Neural cell (in vitro differentiated cells): ENCODE data around the gene HMGXB4. TPM values are rescaled to one million over a fixed set of nuclear protein-coding genes. Genes with fewer than 3 reads are reported as not detected.

Experiments
- H2AFZ ChIP-seq: fragments of 200-600, 300-800 bp; sonication (generic), shearing (Covaris generic); 2 replicates; pipeline ENCODE4 v1.6.0; 2014; ENCODE audit warnings: low read depth, mild to moderate bottlenecking, antibody characterized with exemption, low read length, moderate library complexity
- H3F3A ChIP-seq: fragments of 200-600 bp; shearing (Covaris generic); 2 replicates; pipeline ENCODE4 v1.6.1; 2016; ENCODE audit warnings: mild to moderate bottlenecking, moderate library complexity, mixed read lengths, antibody characterized with exemption, low read length; ENCODE audit not compliant: insufficient read depth, poor library complexity, severe bottlenecking
- H3K27ac ChIP-seq: fragments of 200-600, 300-800 bp; sonication (generic), shearing (Covaris generic); 2 replicates; pipeline ENCODE4 v1.5.1; 2014; ENCODE audit warnings: mild to moderate bottlenecking, low read length, moderate library complexity
- H3K27me3 ChIP-seq: fragments of 300-800, 200-600 bp; sonication (generic), shearing (Covaris generic); 2 replicates; pipeline ENCODE4 v1.6.0; 2014; ENCODE audit warnings: mild to moderate bottlenecking, low read depth, low read length, moderate library complexity; ENCODE audit not compliant: insufficient read depth
- H3K36me3 ChIP-seq: fragments of 300-800, 200-600 bp; sonication (generic), shearing (Covaris generic); 2 replicates; pipeline ENCODE4 v1.5.1; 2014; ENCODE audit warnings: mild to moderate bottlenecking, antibody characterized with exemption, low read length, moderate library complexity; ENCODE audit not compliant: insufficient read depth
- H3K4me2 ChIP-seq: fragments of 300-800, 200-600 bp; sonication (generic), shearing (Covaris generic); 2 replicates; pipeline ENCODE4 v1.6.0; 2014; ENCODE audit warnings: mild to moderate bottlenecking, low read length
- H3K4me3 ChIP-seq: fragments of 300-800, 200-600 bp; sonication (generic), shearing (Covaris generic); 2 replicates; pipeline ENCODE4 v1.5.1; 2014; ENCODE audit warnings: mild to moderate bottlenecking, low read length, moderate library complexity
- H3K79me2 ChIP-seq: fragments of 200-600 bp; shearing (Covaris generic); replicated peaks from 2 replicates; pipeline ENCODE4 v1.6.0; 2014; ENCODE audit warnings: mild to moderate bottlenecking, low read length, moderate library complexity; ENCODE audit not compliant: insufficient read depth
- H3K9ac ChIP-seq: fragments of 300-800, 200-600 bp; sonication (generic), shearing (Covaris generic); 2 replicates; pipeline ENCODE4 v1.6.1; 2016; ENCODE audit warnings: mild to moderate bottlenecking, low read length, mixed read lengths
- H3K9me2 ChIP-seq: fragments of 200-600 bp; shearing (Covaris generic); 2 replicates; pipeline ENCODE4 v1.6.1; 2016; ENCODE audit warnings: mild to moderate bottlenecking, low read length, mixed read lengths; ENCODE audit not compliant: insufficient read depth
- H3K9me3 ChIP-seq: fragments of 200-600, 300-800 bp; sonication (generic), shearing (Covaris generic); 2 replicates; pipeline ENCODE4 v1.6.1; 2016; ENCODE audit warnings: mild to moderate bottlenecking, mixed run types, low read length, moderate library complexity, mixed read lengths
- H4K20me1 ChIP-seq: fragments of 200-600 bp; shearing (Covaris generic); 2 replicates; pipeline ENCODE4 v1.6.1; 2016; ENCODE audit warnings: mild to moderate bottlenecking, mixed run types; ENCODE audit not compliant: insufficient read depth
- EP300 ChIP-seq: fragments of 450-650 bp; conservative IDR thresholded peaks from 2 replicates; pipeline ENCODE4 v1.6.1; 2014; ENCODE audit warnings: antibody characterized with exemption, mild to moderate bottlenecking, moderate library complexity; ENCODE audit not compliant: poor library complexity, severe bottlenecking
- POLR2AphosphoS5 ChIP-seq: IDR thresholded peaks from 2 replicates; pipeline ENCODE4 v1.6.1; 2012
- REST ChIP-seq: IDR thresholded peaks from 2 replicates; pipeline ENCODE4 v1.6.1; 2012; ENCODE audit warnings: borderline replicate concordance
- SMC3 ChIP-seq: fragments of 450-650 bp; conservative IDR thresholded peaks from 2 replicates; pipeline ENCODE4 v1.6.1; 2014; ENCODE audit warnings: antibody characterized with exemption, mild to moderate bottlenecking, moderate library complexity; ENCODE audit not compliant: poor library complexity
- TAF1 ChIP-seq: IDR thresholded peaks from 2 replicates; pipeline ENCODE4 v1.6.1; 2012; ENCODE audit warnings: low read depth
- polyA plus RNA-seq: library from polyadenylated mRNA; depleted of rRNA; stranded (reverse); fragments of >200 nt; gene quantifications from 2 replicates; pipeline ENCODE4 v1.2.3, GENCODE V29; 2014
- TF ChIP-seq, protein P1 (sequence below): fragments of 450-650 bp; IDR thresholded peaks from 2 replicates; pipeline ENCODE4 v1.5.1; 2014; ENCODE audit warnings: antibody characterized with exemption, mild to moderate bottlenecking, moderate library complexity; ENCODE audit not compliant: poor library complexity, severe bottlenecking

The HMGXB4 gene
- polyA plus RNA-seq, 1 donor from 2014 or later: 20.0 TPM

GRCh38 chr22:35342390-35342789 is 85.1 kb downstream of the HMGXB4 start (continued):
- no peak for TF ChIP-seq REST
- TF ChIP-seq EP300: no peak
- TF ChIP-seq POLR2AphosphoS5: no peak

GRCh38 chr22:35343664-35344550 is 86.6 kb downstream of the HMGXB4 start:
- Histone ChIP-seq H3K36me3 (no peaks in the 10 kb centered on the region), H4K20me1 (no peaks in the 10 kb centered on the region), H3K9ac (no peak overlapping the region), H3K27me3 (no peaks in the 10 kb centered on the region), H3K4me2 (no peak overlapping the region), H3K79me2 (no peaks in the 10 kb centered on the region), H2AFZ (no peak overlapping the region), H3K4me3 (no peak overlapping the region), H3F3A (no peaks in the 10 kb centered on the region), H3K27ac (no peak overlapping the region), H3K9me3 (no peaks in the 10 kb centered on the region), H3K9me2 (no peaks in the 10 kb centered on the region)
- TF ChIP-seq SMC3 (no peak), REST (no peak), TAF1 (no peak), POLR2AphosphoS5 (no peak)
- TF ChIP-seq, protein P1, sequence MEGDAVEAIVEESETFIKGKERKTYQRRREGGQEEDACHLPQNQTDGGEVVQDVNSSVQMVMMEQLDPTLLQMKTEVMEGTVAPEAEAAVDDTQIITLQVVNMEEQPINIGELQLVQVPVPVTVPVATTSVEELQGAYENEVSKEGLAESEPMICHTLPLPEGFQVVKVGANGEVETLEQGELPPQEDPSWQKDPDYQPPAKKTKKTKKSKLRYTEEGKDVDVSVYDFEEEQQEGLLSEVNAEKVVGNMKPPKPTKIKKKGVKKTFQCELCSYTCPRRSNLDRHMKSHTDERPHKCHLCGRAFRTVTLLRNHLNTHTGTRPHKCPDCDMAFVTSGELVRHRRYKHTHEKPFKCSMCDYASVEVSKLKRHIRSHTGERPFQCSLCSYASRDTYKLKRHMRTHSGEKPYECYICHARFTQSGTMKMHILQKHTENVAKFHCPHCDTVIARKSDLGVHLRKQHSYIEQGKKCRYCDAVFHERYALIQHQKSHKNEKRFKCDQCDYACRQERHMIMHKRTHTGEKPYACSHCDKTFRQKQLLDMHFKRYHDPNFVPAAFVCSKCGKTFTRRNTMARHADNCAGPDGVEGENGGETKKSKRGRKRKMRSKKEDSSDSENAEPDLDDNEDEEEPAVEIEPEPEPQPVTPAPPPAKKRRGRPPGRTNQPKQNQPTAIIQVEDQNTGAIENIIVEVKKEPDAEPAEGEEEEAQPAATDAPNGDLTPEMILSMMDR: no peak
